GM21825 (cell line): ENCODE results near the gene CAMK4.

Experiments used
- ATAC-seq: cut with Tn5 transposase; IDR thresholded peaks from one replicate; pipeline ENCODE4 v1.9.1; 2021; ENCODE audit warnings: mild to moderate bottlenecking, moderate library complexity; ENCODE audit not compliant: unreplicated experiment

Gene CAMK4

DNA sequence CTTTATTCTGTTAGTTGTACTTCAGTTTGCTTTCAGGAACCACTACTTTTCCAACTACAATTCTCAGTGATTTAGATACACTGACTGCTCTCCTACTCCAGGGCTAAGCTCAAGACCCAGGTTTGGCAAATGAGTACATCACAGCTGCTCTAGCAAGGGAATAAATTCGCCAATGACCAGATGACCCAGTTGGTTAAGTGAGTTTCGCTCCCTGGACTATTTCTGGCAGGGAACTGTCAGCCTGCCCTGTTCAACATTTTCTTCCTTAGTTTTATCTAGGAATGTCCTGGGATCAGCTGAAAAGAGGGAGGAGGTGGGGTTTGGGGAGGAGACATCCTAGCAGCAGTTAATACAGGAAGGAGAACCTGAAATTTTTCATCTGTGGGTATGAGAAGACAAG lies 294.6 kb downstream of the CAMK4 start:
- ATAC-seq = no peak

DNA sequence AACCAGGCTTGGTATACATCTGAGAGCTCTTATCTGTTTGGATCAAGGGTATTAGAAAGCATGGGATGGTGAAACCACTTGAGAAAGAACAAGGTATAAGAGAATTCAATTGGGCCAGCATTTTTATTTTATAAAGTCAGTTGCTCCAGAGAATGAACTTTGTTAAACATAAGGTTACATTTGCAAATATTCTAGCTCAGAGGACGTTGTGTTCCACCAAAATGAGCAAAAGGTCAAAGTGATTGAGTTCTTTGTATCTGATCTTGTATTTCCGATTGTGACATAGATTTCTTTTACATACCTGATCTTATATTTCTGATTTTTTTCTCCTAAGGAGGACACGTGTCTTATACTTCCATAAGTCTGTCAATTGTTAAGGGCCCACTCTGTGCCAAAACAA lies 296.7 kb downstream of the CAMK4 start:
- ATAC-seq = no peak

- no peak for ATAC-seq
Measured at GRCh38 chr5:111528056-111528455, 303.9 kb downstream of the CAMK4 start.

GRCh38 chr5:111530298-111530740 lies 306.1 kb downstream of the CAMK4 start:
- ATAC-seq = peak; percentile 94

GRCh38 chr5:111532886-111533582 lies 308.9 kb downstream of the CAMK4 start:
- ATAC-seq = no peak

- ATAC-seq = no peak
Measured at GRCh38 chr5:111535879-111536549, 311.8 kb downstream of the CAMK4 start.

GRCh38 chr5:111537141-111538024 lies 313.2 kb downstream of the CAMK4 start:
- ATAC-seq = no peak
